Sigmoid colon (tissue), 7 donors: ENCODE results near the gene SPEF1. TPM values are rescaled to one million over a fixed set of nuclear protein-coding genes. Genes with fewer than 3 reads are reported as not detected.

Source experiments
- DNase-seq: peaks from one replicate; pipeline ENCODE4 v3.0.0-alpha.2; 2019
- H3K27ac ChIP-seq, 4 donors: fragments of 200-600 bp; sonication (generic); one replicate each; pipeline ENCODE4 v1.5.1; 2016 to 2019; ENCODE audit warnings: mild to moderate bottlenecking in 1 of 4
- H3K27me3 ChIP-seq, 3 donors: fragments of 200-600 bp; sonication (generic); one replicate each; pipeline ENCODE4 v1.5.1; 2019; ENCODE audit warnings: mild to moderate bottlenecking in 1 of 3
- H3K36me3 ChIP-seq, 4 donors: fragments of 200-600 bp; sonication (generic); one replicate each; pipeline ENCODE4 v1.5.1; 2016 to 2019
- H3K4me1 ChIP-seq, 4 donors: fragments of 200-600 bp; sonication (generic); one replicate each; pipeline ENCODE4 v1.5.1; 2017 to 2019
- H3K4me3 ChIP-seq, 4 donors: fragments of 200-600 bp; sonication (generic); one replicate each; pipeline ENCODE4 v1.5.1; 2017 to 2019; ENCODE audit warnings: mild to moderate bottlenecking in 2 of 4, moderate library complexity in 1 of 4
- H3K9me3 ChIP-seq, 4 donors: fragments of 200-600 bp in 3 of 4; sonication (generic) in 3 of 4; one replicate each; pipeline versions ENCODE4 v1.5.1 to v1.6.1; 2013 to 2019
- EP300 ChIP-seq, 4 donors: sonication (generic); formaldehyde crosslinking; IDR thresholded peaks; one replicate each; pipeline ENCODE4 v1.6.1; 2017; ENCODE audit warnings: antibody characterized with exemption in 4 of 4
- POLR2A ChIP-seq, 2 donors: fragments of 450-650 bp; IDR thresholded peaks; one replicate each; pipeline ENCODE4 v1.6.1; 2016; ENCODE audit warnings: antibody characterized with exemption in 2 of 2, mild to moderate bottlenecking in 2 of 2, moderate library complexity in 2 of 2
- POLR2AphosphoS5 ChIP-seq, 4 donors: sonication (generic); formaldehyde crosslinking; IDR thresholded peaks; one replicate each; pipeline ENCODE4 v1.6.1; 2017; ENCODE audit warnings: antibody characterized with exemption in 4 of 4
- WGBS, 2 donors: extraction: QIAGEN DNeasy Blood & Tissue Kit; methylation state at CpG; one replicate each; pipeline ENCODE4 v1.1.7; 2013; 5-methylcytosine and 5-hydroxymethylcytosine counted together
- intact Hi-C: fragments of 100-400 bp; cut with DNase I; formaldehyde crosslinking; loops from one replicate; pipeline ENCODE4 v1.15.1; 2023
- polyA plus RNA-seq, 3 donors: library from polyadenylated mRNA; stranded (reverse); fragments of 200-250 nt; gene quantifications; one replicate each; pipeline ENCODE4 v1.2.3, GENCODE V29; 2013
- total RNA-seq, 4 donors: library from RNA; depleted of rRNA; stranded (reverse); fragments of >200 nt; gene quantifications; one replicate each; pipeline ENCODE4 v1.1.0, GENCODE V29; 2016
- TF ChIP-seq, protein P1 (sequence below), 4 experiments: fragments of 450-650 bp in 3 of 4; fragments of 200-600 bp in 1 of 4; IDR thresholded peaks; one replicate each; pipeline ENCODE4 v1.5.1; 2016 to 2019; ENCODE audit warnings: antibody characterized with exemption in 4 of 4, mild to moderate bottlenecking in 3 of 4, moderate library complexity in 2 of 4
- donor health status: healthy with polysubstance abuse.
- donor health status: Bipolar disorder and iron deficiency.
- donor health status: healthy.

The SPEF1 gene
- total and polyA plus RNA-seq, 7 donors: 0.12 to 0.81 TPM; not detected in 5

DNA sequence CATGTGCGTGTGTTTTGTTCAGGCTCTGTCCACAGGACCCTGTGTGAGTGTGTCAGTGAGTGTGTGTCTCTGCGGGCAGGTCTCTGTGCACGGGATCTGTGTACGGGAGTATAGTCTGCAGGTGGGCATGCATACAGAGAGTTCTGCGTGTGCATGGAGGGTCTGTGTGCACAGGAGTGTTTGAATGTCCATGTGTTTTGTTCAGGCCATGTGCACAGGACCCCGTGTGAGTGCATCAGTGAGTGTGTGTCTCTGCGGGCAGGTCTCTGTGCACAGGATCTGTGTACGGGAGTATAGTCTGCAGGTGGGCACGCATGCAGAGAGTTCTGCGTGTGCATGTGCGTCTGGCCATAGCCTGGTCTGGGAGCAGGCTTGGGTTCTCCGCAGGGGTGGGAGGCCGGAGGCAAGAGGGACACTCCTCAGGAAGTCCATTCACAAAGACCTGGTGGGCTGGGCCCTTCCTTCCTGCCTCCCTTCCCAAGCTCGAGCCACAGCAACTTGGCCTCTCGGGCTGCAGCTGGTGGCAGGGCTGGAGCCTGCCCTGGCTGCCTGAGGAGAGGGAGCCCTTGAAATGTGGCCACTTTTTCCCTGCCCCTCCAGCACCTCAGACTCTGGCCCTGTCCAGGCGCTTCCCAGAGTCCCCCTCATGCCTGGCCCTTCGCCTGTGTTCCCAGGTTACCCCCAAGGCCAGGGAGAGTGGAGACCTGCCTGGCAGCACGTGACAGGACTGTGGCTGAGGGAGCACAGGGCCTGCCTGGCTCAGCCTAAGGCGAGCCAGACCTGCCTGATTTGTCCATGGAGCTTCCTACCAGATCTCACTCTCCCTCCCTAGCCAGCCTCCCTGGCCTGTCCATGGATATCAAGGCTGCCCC is 42.0 kb downstream of the SPEF1 start:
- H3K27me3 ChIP-seq: no peaks in the 10 kb centered on the region
- H3K9me3 ChIP-seq: no peaks in the 10 kb centered on the region
- intact Hi-C loops: no loop called here
- WGBS, 2 donors: 84 to 90% methylated on average over 19 of the region's 19 CpGs
- peak; percentile 63 for DNase-seq
- H3K4me3 ChIP-seq: no peak overlapping the region
- TF ChIP-seq EP300 (IDR thresholded peaks at IDR 0.05) (no peak), POLR2A (IDR thresholded peaks at IDR 0.05) (no peak), POLR2AphosphoS5 (IDR thresholded peaks at IDR 0.05) (no peak)
- TF ChIP-seq, protein P1, sequence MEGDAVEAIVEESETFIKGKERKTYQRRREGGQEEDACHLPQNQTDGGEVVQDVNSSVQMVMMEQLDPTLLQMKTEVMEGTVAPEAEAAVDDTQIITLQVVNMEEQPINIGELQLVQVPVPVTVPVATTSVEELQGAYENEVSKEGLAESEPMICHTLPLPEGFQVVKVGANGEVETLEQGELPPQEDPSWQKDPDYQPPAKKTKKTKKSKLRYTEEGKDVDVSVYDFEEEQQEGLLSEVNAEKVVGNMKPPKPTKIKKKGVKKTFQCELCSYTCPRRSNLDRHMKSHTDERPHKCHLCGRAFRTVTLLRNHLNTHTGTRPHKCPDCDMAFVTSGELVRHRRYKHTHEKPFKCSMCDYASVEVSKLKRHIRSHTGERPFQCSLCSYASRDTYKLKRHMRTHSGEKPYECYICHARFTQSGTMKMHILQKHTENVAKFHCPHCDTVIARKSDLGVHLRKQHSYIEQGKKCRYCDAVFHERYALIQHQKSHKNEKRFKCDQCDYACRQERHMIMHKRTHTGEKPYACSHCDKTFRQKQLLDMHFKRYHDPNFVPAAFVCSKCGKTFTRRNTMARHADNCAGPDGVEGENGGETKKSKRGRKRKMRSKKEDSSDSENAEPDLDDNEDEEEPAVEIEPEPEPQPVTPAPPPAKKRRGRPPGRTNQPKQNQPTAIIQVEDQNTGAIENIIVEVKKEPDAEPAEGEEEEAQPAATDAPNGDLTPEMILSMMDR (IDR thresholded peaks at IDR 0.05): no peak
- no peaks in the 10 kb centered on the region for H3K4me1 ChIP-seq
- peak overlapping the region; percentile 27 to 59 (median 36) for H3K27ac ChIP-seq
- H3K36me3 ChIP-seq: no peaks in the 10 kb centered on the region

GRCh38 chr20:3738111-3739053 is 42.9 kb downstream of the SPEF1 start:
- H3K27ac ChIP-seq: no peak overlapping the region
- no peak for TF ChIP-seq POLR2A (IDR thresholded peaks at IDR 0.05)
- TF ChIP-seq POLR2AphosphoS5 (IDR thresholded peaks at IDR 0.05): no peak
- no peak for TF ChIP-seq EP300 (IDR thresholded peaks at IDR 0.05)
- TF ChIP-seq, protein P1 (IDR thresholded peaks at IDR 0.05): no peak
- peaks cover under 1 to 5% (median 1%) of the 10 kb centered on the region in 3 donors for H3K27me3 ChIP-seq
- intact Hi-C loops: no loop called here
- WGBS, 2 donors: 66 to 72% methylated on average over 11 of the region's 11 CpGs
- H3K4me3 ChIP-seq: no peak overlapping the region
- no peaks in the 10 kb centered on the region for H3K9me3 ChIP-seq
- DNase-seq: no peak
- H3K4me1 ChIP-seq: no peaks in the 10 kb centered on the region
- H3K36me3 ChIP-seq: no peaks in the 10 kb centered on the region

DNA sequence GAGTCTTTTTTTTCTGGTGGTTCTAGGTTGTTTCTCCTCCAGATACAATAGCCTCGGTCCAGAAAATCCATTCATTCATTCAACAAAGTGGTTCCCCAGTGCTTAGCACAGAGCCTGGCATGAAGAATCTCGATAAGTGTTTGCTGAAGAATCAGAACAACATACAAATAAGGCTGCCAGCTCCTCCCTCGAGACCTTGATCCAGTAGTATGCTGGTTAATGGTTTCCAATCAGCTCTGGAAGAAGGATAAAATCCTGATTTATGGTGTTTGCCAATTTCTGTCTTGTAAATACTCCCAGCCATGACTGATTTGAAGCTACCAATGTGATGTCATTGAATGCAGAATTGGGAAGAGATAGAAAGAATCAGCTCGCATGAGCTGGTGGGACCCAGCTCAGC is 45.5 kb downstream of the SPEF1 start:
- DNase-seq: no peak
- Histone ChIP-seq H3K4me3 (no peak overlapping the region), H3K36me3 (no peaks in the 10 kb centered on the region), H3K4me1 (peaks cover 0 to 8% (median 4%) of the 10 kb centered on the region in 4 donors), H3K9me3 (no peaks in the 10 kb centered on the region), H3K27ac (no peak overlapping the region), H3K27me3 (peaks cover 14 to 28% (median 16%) of the 10 kb centered on the region in 3 donors)
- intact Hi-C loops: no loop called here
- TF ChIP-seq POLR2A (IDR thresholded peaks at IDR 0.05) (no peak), POLR2AphosphoS5 (IDR thresholded peaks at IDR 0.05) (no peak), EP300 (IDR thresholded peaks at IDR 0.05) (no peak)
- TF ChIP-seq, protein P1 (IDR thresholded peaks at IDR 0.05): no peak
- 22 to 68% methylated on average over 4 of the region's 4 CpGs for WGBS, 2 donors

GRCh38 chr20:3734111-3734843 is 47.0 kb downstream of the SPEF1 start:
- Histone ChIP-seq H3K27me3 (peaks cover 14 to 29% (median 16%) of the 10 kb centered on the region in 3 donors), H3K4me3 (peak overlapping the region in 2 of 4 donors; percentile 44), H3K36me3 (no peaks in the 10 kb centered on the region), H3K4me1 (peaks cover 0 to 8% (median 4%) of the 10 kb centered on the region in 4 donors), H3K27ac (peak overlapping the region; percentile 13 to 72 (median 47)), H3K9me3 (no peaks in the 10 kb centered on the region)
- intact Hi-C loops: no loop called here
- 35 to 66% methylated on average over 12 of the region's 12 CpGs for WGBS, 2 donors
- TF ChIP-seq EP300 (IDR thresholded peaks at IDR 0.05): no peak
- TF ChIP-seq POLR2A (IDR thresholded peaks at IDR 0.05): no peak
- TF ChIP-seq, protein P1 (IDR thresholded peaks at IDR 0.05): no peak
- TF ChIP-seq POLR2AphosphoS5 (IDR thresholded peaks at IDR 0.05): no peak
- DNase-seq: peak; percentile 71
